PC-9 (cell line): Measurements from ENCODE around the gene CACFD1. TPM values are rescaled to one million over a fixed set of nuclear protein-coding genes. Genes with fewer than 3 reads are reported as not detected.

Experiments
- BruUV-seq: library from RNA; stranded (reverse); fragments of 400-500 nt; replicated peaks from 2 replicates; lab custom pipeline; 2021; lab: Mats Ljungman, UMichigan
- CTCF ChIA-PET: fragments of 300-600 bp; sonication (Branson Sonifier 250); formaldehyde crosslinking; loops from one replicate; lab custom pipeline; 2022; ENCODE audit warnings: antibody characterized with exemption; lab: Charles Lee
- POLR2A ChIA-PET: fragments of 300-600 bp; sonication (Branson Sonifier 250); formaldehyde crosslinking; loops from one replicate; lab custom pipeline; 2022; ENCODE audit warnings: antibody characterized with exemption; ENCODE audit not compliant: unreplicated experiment; lab: Charles Lee
- DNase-seq, 2 experiments: peaks; one replicate each; pipeline versions ENCODE4 v3.0.0 to v3.0.0-alpha.2; 2015 to 2022; ENCODE audit warnings: mixed read lengths in 1 of 2
- H2AFZ ChIP-seq: fragments of 200-600 bp; sonication (generic); 2 replicates; pipeline ENCODE4 v1.8.1; 2017; ENCODE audit warnings: antibody characterized with exemption
- H3F3A ChIP-seq: fragments of 200-600 bp; sonication (generic); 2 replicates; pipeline ENCODE4 v1.8.1; 2017; ENCODE audit warnings: antibody characterized with exemption, mild to moderate bottlenecking, low read depth; ENCODE audit not compliant: insufficient read depth
- H3K27ac ChIP-seq: fragments of 200-600 bp; sonication (generic); 2 replicates; pipeline ENCODE4 v1.6.1; 2016; ENCODE audit warnings: mixed run types
- H3K27me3 ChIP-seq: fragments of 200-600 bp; sonication (generic); 2 replicates; pipeline ENCODE4 v1.6.1; 2016; ENCODE audit warnings: low read depth, mixed run types; ENCODE audit not compliant: insufficient read depth
- H3K36me3 ChIP-seq: fragments of 200-600 bp; sonication (generic); 2 replicates; pipeline ENCODE4 v1.6.1; 2016; ENCODE audit warnings: low read depth, mixed run types
- H3K4me1 ChIP-seq: fragments of 200-600 bp; sonication (generic); replicated peaks from 2 replicates; pipeline ENCODE4 v1.6.1; 2016; ENCODE audit warnings: mixed run types; ENCODE audit not compliant: insufficient read depth
- H3K4me2 ChIP-seq: fragments of 200-600 bp; sonication (generic); 2 replicates; pipeline ENCODE4 v1.6.1; 2017; ENCODE audit warnings: mixed run types
- H3K4me3 ChIP-seq: fragments of 200-600 bp; sonication (generic); 2 replicates; pipeline ENCODE4 v1.6.1; 2016; ENCODE audit warnings: mixed run types
- H3K79me2 ChIP-seq: fragments of 200-600 bp; sonication (generic); 2 replicates; pipeline ENCODE4 v1.6.1; 2017; ENCODE audit warnings: low read depth, mixed run types
- H3K9me2 ChIP-seq: fragments of 200-600 bp; sonication (generic); 2 replicates; pipeline ENCODE4 v1.8.1; 2017; ENCODE audit warnings: mild to moderate bottlenecking; ENCODE audit not compliant: insufficient read depth
- H3K9me3 ChIP-seq: fragments of 200-600 bp; sonication (generic); 2 replicates; pipeline ENCODE4 v1.8.1; 2016; ENCODE audit warnings: low read depth; ENCODE audit not compliant: insufficient read depth
- H4K20me1 ChIP-seq: fragments of 200-600 bp; sonication (generic); 2 replicates; pipeline ENCODE4 v1.8.1; 2017; ENCODE audit not compliant: insufficient read depth
- EZH2 ChIP-seq: fragments of 200-600 bp; sonication (generic); IDR thresholded peaks from 2 replicates; pipeline ENCODE4 v1.8.0; 2017; ENCODE audit warnings: antibody characterized with exemption, low read depth
- intact Hi-C: fragments of 100-400 bp; cut with micrococcal nuclease; formaldehyde crosslinking; loops from one replicate; pipeline ENCODE4 v1.10.0; 2022; ENCODE audit not compliant: unreplicated experiment
- total RNA-seq: library from RNA; stranded (reverse); gene quantifications from 2 replicates; pipeline ENCODE4 v1.2.3, GENCODE V29; 2021
- TF ChIP-seq, protein P1 (sequence below): fragments of 200-600 bp; sonication (generic); conservative IDR thresholded peaks from 2 replicates; pipeline ENCODE4 v1.6.1; 2017; ENCODE audit warnings: mixed run types, antibody characterized with exemption, mild to moderate bottlenecking, moderate library complexity

CACFD1 gene
- total RNA-seq, 1 experiment from 2014 or later = 28.7 TPM

GRCh38 chr9:133493845-133494540, 34.2 kb downstream of the CACFD1 start:
- intact Hi-C loops = no loop called here
- Histone ChIP-seq H3F3A (peaks cover 8% of the 10 kb centered on the region), H3K27ac (no peak overlapping the region), H3K27me3 (peaks cover 82% of the 10 kb centered on the region), H3K36me3 (no peaks in the 10 kb centered on the region), H3K4me3 (no peak overlapping the region), H3K9me2 (no peaks in the 10 kb centered on the region), H3K4me1 (no peaks in the 10 kb centered on the region), H3K4me2 (no peak overlapping the region), H3K79me2 (no peaks in the 10 kb centered on the region), H3K9me3 (no peaks in the 10 kb centered on the region), H4K20me1 (no peaks in the 10 kb centered on the region), H2AFZ (no peak overlapping the region)
- ChIA-PET CTCF (no interaction called here), POLR2A (interaction anchor here (0.6 kb wide), 1 partner anchor 44 kb away, joined by 3 read pairs; no protein-coding TSS in a partner anchor)
- DNase-seq = no peak
- no peak for TF ChIP-seq EZH2
- TF ChIP-seq, protein P1, sequence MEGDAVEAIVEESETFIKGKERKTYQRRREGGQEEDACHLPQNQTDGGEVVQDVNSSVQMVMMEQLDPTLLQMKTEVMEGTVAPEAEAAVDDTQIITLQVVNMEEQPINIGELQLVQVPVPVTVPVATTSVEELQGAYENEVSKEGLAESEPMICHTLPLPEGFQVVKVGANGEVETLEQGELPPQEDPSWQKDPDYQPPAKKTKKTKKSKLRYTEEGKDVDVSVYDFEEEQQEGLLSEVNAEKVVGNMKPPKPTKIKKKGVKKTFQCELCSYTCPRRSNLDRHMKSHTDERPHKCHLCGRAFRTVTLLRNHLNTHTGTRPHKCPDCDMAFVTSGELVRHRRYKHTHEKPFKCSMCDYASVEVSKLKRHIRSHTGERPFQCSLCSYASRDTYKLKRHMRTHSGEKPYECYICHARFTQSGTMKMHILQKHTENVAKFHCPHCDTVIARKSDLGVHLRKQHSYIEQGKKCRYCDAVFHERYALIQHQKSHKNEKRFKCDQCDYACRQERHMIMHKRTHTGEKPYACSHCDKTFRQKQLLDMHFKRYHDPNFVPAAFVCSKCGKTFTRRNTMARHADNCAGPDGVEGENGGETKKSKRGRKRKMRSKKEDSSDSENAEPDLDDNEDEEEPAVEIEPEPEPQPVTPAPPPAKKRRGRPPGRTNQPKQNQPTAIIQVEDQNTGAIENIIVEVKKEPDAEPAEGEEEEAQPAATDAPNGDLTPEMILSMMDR = no peak
- BruUV-seq = no TSS peak

DNA sequence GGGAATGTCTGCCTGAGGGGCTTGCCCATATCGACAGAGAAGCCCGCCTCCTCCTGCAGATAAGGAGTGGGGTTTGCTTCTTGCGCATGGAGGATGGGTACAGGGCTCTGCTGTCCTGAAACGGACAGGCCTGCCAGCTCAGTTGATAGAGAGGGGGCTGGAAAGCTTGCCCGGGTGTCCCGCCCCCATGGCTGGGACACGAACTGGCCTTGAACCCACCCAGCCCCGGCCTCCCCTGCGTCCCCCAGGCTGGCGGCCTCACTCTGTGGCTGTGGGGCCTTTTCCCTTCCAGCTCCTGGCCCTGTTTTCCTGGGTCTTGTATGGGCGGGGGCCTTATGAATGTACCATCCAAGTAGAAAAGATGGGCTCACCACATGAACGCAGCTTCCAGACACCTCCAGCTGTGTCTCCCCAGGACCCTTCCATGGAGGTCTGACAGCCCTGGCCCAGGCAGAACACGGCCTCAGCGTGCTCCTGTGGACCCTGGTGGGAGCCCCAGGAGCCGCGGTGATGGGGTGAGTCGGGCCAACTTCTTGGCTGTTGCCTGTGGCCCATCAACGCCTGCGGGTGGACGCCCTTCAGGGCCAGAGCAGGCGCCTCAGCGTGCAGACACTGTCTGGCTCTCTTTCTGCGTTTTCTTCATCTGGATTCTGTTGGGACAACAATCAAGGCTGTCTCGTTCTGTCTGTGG, 35.0 kb downstream of the CACFD1 start:
- no peak overlapping the region for H3K27ac ChIP-seq
- ChIA-PET POLR2A (interaction anchor here (0.6 kb wide), 1 partner anchor 45 kb away, joined by 3 read pairs; no protein-coding TSS in a partner anchor), CTCF (no interaction called here)
- BruUV-seq = no TSS peak
- no peaks in the 10 kb centered on the region for H3K4me1 ChIP-seq
- H3F3A ChIP-seq = peaks cover 8% of the 10 kb centered on the region
- H3K9me3 ChIP-seq = no peaks in the 10 kb centered on the region
- no peaks in the 10 kb centered on the region for H3K36me3 ChIP-seq
- intact Hi-C loops = no loop called here
- peaks cover 82% of the 10 kb centered on the region for H3K27me3 ChIP-seq
- H2AFZ ChIP-seq = no peak overlapping the region
- H3K9me2 ChIP-seq = no peaks in the 10 kb centered on the region
- no peak for DNase-seq
- no peak for TF ChIP-seq EZH2
- TF ChIP-seq, protein P1 = no peak
- no peaks in the 10 kb centered on the region for H3K79me2 ChIP-seq
- no peaks in the 10 kb centered on the region for H4K20me1 ChIP-seq
- no peak overlapping the region for H3K4me3 ChIP-seq
- no peak overlapping the region for H3K4me2 ChIP-seq

- no peak overlapping the region for H2AFZ ChIP-seq
- peaks cover 83% of the 10 kb centered on the region for H3K27me3 ChIP-seq
- no peaks in the 10 kb centered on the region for H3K79me2 ChIP-seq
- POLR2A ChIA-PET = interaction anchor here (0.6 kb wide), 1 partner anchor 36 kb away, joined by 9 read pairs; no protein-coding TSS in a partner anchor
- no peak for DNase-seq
- H3K27ac ChIP-seq = no peak overlapping the region
- H3K4me3 ChIP-seq = no peak overlapping the region
- H3K36me3 ChIP-seq = no peaks in the 10 kb centered on the region
- TF ChIP-seq EZH2 = no peak
- TF ChIP-seq, protein P1 = no peak
- BruUV-seq = no TSS peak
- H3K4me1 ChIP-seq = no peaks in the 10 kb centered on the region
- no peaks in the 10 kb centered on the region for H3K9me2 ChIP-seq
- CTCF ChIA-PET = interaction anchor here (0.6 kb wide), 1 partner anchor 10 kb away, joined by 4 read pairs; no protein-coding TSS in a partner anchor
- no peak overlapping the region for H3K4me2 ChIP-seq
- H3K9me3 ChIP-seq = no peaks in the 10 kb centered on the region
- H4K20me1 ChIP-seq = no peaks in the 10 kb centered on the region
- H3F3A ChIP-seq = peaks cover 8% of the 10 kb centered on the region
- intact Hi-C loops = no loop called here
Measured at GRCh38 chr9:133495327-133496293, 35.8 kb downstream of the CACFD1 start.
